Coronary artery (tissue), 2 donors: ENCODE measurements around the gene TFCP2L1.
"Not testable (repeated sequence)": the region's sequence is repeated elsewhere in the genome, so short reads cannot be mapped to it uniquely, and the experiment has no call there.

ENCODE experiments used
- DNase-seq: peaks from one replicate; pipeline ENCODE4 v3.0.0-alpha.2; 2017; ENCODE audit warnings: low spot score
- H3K27ac ChIP-seq, 2 donors: fragments of 200-600 bp; sonication (generic); one replicate each; pipeline ENCODE4 v1.5.1; 2016 to 2019
- H3K4me3 ChIP-seq: fragments of 200-600 bp; sonication (generic); 2 replicates; pipeline ENCODE4 v1.5.1; 2016; ENCODE audit warnings: mild to moderate bottlenecking, moderate library complexity
- CTCF ChIP-seq: fragments of 200-600 bp; sonication (generic); IDR thresholded peaks from one replicate; pipeline ENCODE4 v1.5.1; 2019; ENCODE audit warnings: antibody characterized with exemption

TFCP2L1 gene

GRCh38 chr2:121284463-121285449 lies at the start of gene TFCP2L1:
TFCP2L1 (minus strand) TSS chr2:121285202; CDS start chr2:121285109, 93 bp downstream.
- DNase-seq, result no peak
- no peak within 1 kb of the TSS for H3K27ac ChIP-seq
- peak within 1 kb of the TSS; percentile 71 for H3K4me3 ChIP-seq
- TF ChIP-seq CTCF, result no peak

DNA sequence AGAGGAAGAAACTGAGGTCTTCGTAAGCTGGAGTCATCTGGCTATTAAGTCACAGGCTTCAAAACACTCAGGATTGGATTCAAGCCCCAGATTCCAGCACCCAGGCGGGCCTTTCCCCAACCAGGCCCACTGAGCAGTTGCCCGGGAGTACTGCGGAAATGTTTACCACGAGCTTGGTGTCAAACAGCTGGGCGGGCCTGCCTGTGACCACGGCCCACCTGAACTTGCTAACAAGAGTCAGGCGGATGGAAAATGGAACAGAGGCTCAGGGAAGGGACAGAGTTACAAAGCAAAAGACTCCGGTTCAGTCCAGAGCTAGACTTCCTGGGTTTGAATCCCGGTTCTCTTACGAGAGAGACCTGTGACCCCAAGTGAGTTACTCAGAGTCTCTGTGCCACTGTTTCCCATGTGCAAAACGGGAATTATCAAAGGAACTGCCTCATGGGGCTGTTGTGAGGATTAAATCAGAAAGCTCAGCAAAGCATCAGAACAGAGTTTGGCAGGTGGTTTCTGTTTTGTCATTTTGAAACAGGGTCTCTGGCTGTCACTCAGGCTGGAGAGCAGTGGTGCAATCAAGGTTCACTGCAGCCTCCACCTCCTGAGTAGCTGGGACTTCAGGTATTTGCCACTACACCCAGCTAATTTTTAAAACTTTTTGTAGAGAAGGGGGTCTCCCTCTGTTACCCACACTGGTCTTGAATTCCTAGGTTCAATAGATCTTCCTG lies 49.0 kb upstream of the TFCP2L1 start:
- no peak overlapping the region for H3K27ac ChIP-seq
- no peak overlapping the region for H3K4me3 ChIP-seq
- DNase-seq, result peak; percentile 47
- no peak for TF ChIP-seq CTCF

DNA sequence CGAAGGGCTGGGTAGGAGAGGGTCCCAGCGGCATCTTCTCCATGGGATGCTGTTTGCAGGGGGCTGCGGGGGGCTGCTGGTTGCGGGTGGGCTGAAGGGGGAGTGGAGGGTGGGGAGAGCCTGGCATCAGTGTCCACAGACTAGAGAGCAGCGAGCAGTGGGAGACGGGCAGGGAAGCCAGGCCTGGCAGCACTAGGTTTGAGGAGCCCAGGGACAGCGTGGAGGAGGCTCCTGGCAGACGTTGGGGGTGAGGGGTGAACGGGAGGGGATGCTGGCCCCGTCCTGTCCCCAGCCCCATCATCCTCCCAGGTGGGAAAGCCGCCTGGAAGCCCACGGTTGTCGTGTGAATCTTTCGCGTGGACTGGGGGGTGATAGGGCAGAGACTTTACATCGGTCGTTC lies 48.2 kb upstream of the TFCP2L1 start:
- no peak overlapping the region for H3K27ac ChIP-seq
- DNase-seq, result peak; percentile 40
- TF ChIP-seq CTCF, result no peak
- H3K4me3 ChIP-seq, result no peak overlapping the region

- H3K27ac ChIP-seq, DNase-seq, H3K4me3 ChIP-seq: not testable (repeated sequence)
These were observed 46.3 kb upstream of the TFCP2L1 start for GRCh38 chr2:121331324-121331723.

DNA sequence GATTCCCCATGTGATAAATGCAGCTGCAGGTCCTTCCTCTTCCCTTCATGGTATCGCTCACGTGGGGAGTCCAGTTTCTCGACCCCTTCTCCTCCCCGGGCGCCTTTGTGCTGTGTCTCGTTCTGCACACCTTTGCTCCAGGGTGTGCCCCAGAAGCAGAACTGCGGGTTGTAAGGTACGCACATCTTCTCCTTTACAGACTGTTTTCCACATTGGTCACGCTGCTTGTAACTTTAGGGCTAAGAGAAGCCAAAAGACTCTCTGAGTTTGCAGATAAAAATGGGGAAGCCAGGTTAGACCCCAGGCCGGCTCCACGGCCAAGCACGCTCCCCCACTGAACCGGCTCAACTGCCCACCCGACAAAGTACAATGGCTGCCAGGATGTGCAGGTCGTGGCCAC lies 45.9 kb upstream of the TFCP2L1 start:
- no peak for TF ChIP-seq CTCF
- DNase-seq, result peak; percentile 26
- Histone ChIP-seq H3K4me3 (no peak overlapping the region), H3K27ac (no peak overlapping the region)

- Histone ChIP-seq H3K4me3 (no peak overlapping the region), H3K27ac (no peak overlapping the region)
- no peak for TF ChIP-seq CTCF
- peak; percentile 22 for DNase-seq
These were observed 44.8 kb upstream of the TFCP2L1 start for GRCh38 chr2:121329786-121330185.

- Histone ChIP-seq H3K27ac (no peak overlapping the region), H3K4me3 (no peak overlapping the region)
- DNase-seq, result no peak
- TF ChIP-seq CTCF, result no peak
These were observed 41.6 kb upstream of the TFCP2L1 start for GRCh38 chr2:121326628-121327027.
